Fibroblast of lung (primary cell): ENCODE results near the gene BCL2L12.

ENCODE experiments used
- EZH2 ChIP-seq: IDR thresholded peaks from 2 replicates; pipeline ENCODE4 v1.5.1; 2012; ENCODE audit warnings: low read length, control low read depth, mild to moderate bottlenecking; ENCODE audit errors: missing control alignments
- TF ChIP-seq, protein P1 (sequence below), 2 donors: IDR thresholded peaks in 1 of 2; conservative IDR thresholded peaks in 1 of 2; 1 replicate in 1 of 2; 2 replicates in 1 of 2; pipeline ENCODE4 v1.5.1; 2011 to 2012; ENCODE audit warnings: low read length in 2 of 2, control low read depth in 1 of 2, inconsistent platforms in 1 of 2, low read depth in 1 of 2, mild to moderate bottlenecking in 1 of 2

- TF ChIP-seq, protein P1, sequence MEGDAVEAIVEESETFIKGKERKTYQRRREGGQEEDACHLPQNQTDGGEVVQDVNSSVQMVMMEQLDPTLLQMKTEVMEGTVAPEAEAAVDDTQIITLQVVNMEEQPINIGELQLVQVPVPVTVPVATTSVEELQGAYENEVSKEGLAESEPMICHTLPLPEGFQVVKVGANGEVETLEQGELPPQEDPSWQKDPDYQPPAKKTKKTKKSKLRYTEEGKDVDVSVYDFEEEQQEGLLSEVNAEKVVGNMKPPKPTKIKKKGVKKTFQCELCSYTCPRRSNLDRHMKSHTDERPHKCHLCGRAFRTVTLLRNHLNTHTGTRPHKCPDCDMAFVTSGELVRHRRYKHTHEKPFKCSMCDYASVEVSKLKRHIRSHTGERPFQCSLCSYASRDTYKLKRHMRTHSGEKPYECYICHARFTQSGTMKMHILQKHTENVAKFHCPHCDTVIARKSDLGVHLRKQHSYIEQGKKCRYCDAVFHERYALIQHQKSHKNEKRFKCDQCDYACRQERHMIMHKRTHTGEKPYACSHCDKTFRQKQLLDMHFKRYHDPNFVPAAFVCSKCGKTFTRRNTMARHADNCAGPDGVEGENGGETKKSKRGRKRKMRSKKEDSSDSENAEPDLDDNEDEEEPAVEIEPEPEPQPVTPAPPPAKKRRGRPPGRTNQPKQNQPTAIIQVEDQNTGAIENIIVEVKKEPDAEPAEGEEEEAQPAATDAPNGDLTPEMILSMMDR (conservative IDR thresholded peaks at IDR 0.05 in 1 of 2, IDR thresholded peaks at IDR 0.05 in 1 of 2; ENCODE audit: low read depth in 1 of 2, low read length in 2 of 2) = no peak
- no peak for TF ChIP-seq EZH2
Measured at GRCh38 chr19:49710372-49710951, 44.7 kb downstream of the BCL2L12 start.
